Fibroblast of gingiva (primary cell): Measurements from ENCODE around the gene FCN1.
"Not testable (repeated sequence)": the region's sequence is repeated elsewhere in the genome, so short reads cannot be mapped to it uniquely, and the experiment has no call there.

Experiments
- DNase-seq: peaks from one replicate; pipeline ENCODE4 v3.0.0-alpha.2; 2011; ENCODE audit warnings: low read depth

The FCN1 gene

DNA sequence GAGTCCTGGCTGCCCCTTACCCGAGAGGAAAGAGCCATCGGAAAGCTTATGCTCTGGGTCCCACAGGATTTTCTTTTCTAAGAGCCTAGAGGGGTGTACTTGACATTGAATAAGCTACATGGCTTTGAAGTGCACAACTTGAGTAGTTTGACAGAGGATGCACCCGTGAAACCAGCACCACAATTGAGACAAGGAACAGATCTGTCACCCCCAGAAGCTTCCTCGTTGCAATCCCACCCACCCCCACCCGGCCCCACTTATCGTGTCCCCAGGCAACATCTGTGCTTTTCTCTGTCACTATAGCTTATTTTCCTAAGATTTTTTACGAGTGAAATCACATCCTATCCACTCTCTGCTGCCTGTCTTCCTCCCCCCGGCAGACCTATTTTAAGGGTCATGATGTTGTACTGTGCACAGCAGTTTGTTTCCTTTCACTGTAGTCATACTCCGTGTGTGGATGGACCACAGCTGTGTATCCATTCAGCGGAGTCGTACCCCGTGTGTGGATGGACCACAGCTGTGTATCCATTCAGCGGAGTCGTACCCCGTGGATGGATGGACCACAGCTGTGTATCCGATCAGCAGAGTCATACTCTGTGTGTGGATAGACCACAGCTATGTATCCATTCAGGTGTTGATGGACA, 45.9 kb downstream of the FCN1 start:
- DNase-seq = no peak

DNA sequence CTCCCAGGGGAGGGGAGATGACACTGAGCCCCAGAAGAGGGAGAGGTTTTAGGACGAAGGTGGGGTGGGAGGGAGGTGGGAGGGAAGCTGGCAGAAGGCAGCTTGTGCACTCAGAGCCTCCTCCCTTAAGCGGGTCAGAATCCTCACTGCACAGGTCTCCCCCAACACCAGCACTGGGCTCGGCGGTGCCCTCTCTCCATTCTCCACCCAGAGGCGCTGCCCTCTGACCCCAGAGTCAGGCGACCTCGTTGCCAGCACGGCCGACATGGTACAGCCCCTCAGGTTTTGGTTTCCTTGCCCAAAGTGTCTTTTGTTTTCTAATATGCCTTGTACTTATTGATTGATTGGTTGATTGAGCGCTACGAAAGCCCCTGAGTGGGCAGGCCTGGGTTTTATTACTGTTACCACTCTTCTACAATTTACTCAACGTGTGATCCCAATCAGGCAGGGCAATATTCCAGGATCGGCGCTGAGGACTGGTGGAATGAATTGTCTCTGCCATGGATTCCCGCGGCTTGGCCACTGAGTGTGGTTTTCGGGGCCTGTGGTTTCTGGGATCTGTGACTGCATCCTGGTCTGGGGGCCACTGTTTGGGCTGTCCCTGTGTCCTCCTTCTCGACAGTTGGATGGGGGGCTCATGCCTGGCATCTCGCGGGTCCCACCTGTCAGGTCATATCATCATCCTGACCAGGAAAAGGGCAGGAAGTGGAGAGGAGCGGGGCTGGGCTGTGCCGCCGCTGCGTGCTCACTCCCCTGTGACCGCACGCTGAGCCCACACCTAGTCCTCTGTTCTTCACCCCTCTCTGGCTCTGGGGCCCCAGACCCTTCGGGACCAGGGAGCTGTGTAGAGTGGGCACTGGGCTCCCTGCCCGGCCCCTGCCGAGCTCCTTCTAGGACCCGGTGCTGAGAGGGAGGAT, 46.7 kb downstream of the FCN1 start:
- DNase-seq = no peak

DNA sequence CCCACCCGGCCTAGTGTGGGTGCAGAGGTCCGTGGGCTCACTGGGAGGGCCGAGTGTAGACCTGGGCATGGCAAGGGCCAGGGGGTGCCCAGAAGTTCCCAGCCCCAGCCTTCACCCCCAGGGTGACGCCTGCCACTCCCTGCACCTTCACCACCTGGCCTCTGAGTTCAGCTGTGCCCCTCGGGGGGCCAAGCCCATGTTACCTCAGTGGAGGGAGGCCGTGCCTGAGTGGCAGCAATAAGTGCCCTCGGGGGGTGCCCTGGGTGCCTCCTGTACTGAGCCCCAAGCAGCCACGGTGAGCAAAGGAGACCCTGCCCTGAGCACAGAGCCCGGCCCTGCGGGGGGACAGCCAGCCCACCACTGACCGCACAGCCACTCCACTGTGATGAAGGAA, 47.4 kb downstream of the FCN1 start:
- no peak for DNase-seq

DNA sequence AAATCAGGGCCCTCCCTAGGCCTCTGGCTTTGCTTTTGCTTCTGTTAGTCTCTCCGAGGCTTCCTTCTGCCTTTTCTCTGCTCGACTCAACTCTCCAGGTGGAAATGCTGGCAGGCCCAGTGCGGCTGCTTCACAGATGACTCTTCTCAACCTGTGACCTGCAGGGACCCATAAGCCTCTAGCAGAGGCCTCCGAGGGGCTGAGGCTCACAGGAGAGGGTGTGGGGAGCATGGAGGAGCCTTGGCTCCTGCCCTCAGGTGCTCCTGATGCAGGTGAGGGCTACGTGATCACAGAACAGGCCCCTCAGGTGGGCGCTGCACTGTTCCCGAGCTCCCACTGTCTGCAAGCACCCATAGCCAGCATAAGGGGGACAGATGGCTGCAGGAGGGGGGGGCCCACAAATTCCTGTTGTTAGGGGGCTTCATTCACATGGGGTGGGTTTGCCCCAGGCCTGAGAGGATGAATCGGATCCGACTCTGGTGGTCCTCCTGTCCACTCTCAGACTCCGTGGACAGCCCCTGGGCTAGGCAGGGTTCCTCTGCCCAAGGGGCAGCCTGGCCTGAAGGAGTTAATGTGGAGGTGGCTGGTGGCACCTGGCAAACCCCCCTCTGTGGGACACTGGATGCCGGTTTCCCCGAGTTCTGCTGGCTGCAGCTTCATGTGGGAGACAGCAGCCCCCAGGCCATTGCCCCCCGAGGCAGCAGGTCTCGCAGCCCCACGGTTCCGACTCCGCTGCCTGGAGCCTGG, 48.0 kb downstream of the FCN1 start:
- no peak for DNase-seq

DNA sequence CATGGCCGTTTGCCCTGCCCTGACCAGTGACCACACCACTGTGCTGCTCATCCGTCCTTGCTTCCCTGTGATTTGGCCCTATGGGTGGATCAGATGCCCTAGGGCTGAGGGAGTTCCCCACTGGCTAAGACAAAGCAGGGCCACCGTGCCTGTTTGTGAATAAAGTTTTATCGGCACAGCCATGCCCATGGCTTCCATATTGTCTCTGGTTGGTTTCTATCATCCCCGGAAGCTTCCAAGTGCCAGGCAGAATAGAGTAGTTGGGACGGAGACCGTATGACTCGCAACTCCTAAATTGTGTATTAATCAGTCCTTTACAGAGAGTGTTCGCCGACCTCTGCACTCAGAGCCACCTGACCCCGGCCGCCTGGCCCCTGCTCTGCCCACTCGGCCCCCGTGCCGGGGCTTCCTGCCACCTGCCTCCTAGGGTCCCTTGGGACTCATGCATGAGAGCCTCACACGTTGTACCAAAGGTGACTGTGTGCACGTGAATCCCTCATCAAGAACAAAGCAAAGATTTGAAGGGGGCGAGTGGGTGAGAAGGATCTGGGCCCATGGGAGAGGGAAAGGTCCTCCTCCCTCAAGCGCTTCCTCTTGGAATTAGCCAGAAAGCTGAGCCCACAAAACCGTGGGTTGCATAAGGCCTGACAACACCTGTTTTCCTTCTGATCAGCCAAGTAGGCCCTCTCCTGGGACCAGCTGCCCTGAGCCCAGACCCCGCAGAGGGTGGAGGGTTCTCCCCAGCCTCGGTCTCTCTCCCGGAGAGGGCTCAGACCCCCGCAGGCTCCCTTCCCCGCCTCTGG, 48.8 kb downstream of the FCN1 start:
- DNase-seq = no peak

DNA sequence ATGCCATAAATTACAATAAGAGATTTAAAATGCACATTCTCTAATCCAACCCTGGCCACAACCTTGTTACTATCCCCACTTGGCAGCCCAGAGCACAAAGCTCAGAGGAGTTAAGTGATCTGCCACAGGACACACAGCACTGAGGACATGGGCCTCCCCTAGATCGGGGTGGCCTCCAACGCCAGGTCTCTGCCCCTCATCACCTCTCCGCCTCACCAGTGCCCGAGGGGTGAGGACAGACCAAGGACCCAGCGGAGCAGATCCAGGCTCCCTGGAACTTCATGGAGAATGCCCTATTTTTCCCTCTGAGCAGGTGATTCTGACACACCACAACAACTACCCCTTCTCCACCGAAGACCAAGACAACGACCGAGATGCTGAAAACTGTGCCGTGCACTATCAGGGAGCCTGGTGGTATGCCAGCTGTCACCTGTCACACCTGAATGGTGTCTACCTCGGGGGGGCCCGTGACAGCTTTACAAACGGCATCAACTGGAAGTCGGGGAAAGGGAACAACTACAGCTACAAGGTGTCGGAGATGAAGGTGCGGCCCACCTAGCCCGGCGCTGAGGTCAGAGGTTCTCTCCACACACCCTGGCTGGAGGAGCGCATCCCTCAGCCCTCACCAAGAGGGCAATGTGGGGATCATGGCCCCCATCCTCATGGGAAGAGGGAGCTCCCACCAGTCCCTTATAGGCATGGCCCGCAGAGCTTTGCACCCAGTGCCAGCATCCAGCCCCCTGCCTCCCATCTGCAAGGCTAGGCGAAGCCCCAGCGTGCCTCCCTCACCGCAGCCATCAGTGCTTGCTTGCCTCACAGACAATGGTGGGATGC, 49.6 kb downstream of the FCN1 start:
- no peak for DNase-seq

DNA sequence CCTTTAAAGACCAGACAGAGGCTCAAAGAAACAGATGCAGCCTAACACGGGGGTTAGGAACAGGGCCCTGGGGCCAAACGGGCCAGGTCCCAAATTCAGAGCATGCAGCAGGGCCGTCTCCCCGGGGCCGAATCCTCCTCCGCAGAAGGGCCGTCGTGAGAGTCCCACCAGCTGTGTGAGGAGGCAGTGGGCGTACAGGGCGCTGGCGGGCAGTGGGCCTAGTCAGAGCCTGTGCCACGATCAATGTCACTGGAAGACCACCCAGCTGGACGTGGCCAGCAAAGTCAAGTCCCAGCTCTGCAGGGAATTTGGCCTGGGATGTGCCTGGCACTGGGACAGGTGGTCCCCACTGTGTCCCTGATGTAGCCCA, 52.9 kb downstream of the FCN1 start:
- DNase-seq = no peak

DNA sequence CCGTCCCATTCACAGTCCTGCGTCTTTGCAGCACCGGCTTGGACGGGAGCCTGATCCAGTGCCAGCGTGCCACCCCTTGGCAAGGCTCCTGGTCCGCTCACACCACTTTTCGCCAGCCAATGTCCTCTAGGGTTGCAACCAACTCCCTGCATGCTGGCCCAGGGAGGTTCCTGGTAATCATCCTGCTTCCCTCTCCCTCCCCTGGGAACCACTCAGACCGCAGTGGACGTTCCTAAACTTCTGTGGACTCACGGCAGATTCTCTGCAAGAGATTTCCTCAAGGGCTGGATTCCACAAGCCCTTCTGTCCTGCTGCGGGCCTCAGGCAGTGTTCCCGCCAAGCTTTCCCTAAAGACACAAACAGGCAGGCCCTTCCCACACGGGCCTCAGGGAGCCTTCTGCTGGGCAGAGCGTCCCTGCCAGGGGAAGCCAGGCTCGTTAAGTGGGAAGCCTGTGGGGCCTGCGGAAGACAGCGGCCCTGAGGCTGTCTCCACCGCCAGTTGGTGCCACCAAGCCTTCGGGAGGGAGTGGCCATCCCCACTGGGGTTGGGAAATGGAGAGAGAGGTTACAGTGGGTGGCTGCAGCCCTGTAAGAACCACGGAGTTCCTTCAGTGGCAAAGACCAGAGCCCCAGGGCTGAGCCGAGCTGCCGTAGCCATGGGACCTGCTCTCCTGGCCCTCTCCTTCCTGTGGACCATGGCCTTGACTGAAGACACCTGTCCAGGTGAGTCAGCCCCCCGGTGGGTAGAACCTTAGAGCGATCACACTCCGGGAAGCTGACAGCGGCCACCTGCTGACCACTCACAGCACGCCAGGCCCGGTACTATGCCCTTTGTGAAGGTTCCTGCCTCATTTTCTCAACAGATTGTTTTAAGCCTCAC, 53.5 kb downstream of the FCN1 start:
- peak; percentile 96 for DNase-seq

DNA sequence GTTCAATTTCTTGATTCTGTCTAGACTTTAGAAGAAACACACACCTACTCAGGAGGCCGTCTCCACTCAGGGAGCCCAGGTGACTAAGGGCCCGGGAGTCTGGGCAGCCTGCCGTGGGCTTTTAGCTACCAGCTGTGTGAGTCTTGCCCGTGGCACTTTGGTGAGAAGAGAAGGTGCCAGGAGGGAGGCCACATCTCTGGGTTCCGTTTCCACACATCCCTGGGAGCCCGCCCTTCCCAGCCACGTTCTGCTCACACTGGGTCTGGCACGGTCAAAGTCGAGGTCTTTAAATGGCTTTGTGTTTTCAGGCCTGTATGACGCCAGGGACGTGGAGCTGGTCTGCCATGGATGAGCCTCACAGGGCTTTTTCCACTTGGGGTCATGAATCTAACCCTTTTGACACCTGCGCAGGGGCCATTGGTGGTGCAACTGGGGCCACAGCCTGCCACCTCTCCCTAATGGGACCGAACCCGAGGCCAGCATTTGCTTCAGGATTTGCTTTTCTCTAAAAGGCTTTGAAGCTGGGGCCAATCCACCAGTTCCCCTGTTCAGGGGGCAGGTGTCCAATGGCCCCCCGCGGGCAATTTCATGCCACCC, 54.3 kb downstream of the FCN1 start:
- DNase-seq = no peak

DNA sequence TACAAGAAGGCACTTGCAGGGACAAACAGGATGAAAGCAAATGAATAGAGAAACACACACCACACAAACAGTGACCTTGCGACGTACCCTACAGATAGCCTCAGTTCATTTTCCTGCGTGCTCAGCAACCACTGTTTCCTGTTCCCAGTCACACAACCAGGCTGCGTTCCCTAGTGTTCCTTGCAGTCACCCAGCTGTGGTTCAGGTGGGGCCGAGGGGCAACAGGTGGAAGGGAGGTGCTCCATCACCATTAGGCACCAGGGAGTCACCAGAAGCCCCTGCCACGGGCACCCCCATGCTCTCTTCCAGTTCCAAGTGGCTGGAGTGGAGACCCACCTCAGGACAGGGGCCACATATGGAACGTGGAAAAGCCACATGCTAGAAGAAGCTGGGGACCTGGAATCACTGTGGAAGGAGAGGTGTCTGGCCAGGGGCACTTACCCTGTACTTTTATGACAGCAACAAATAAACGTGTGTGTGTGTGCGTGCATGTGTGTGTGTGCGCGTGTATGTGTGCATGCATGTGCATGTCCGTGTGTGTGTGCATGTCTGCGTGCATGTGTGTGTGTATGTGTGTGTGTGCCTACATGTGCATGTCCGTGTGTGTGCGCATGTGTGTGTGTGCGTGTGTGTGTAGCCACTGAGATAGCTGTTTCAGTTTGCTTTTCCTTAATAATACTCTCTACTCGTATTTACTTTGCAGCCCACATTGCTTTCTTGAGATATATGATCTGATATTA, 55.9 kb downstream of the FCN1 start:
- DNase-seq = no peak

DNA sequence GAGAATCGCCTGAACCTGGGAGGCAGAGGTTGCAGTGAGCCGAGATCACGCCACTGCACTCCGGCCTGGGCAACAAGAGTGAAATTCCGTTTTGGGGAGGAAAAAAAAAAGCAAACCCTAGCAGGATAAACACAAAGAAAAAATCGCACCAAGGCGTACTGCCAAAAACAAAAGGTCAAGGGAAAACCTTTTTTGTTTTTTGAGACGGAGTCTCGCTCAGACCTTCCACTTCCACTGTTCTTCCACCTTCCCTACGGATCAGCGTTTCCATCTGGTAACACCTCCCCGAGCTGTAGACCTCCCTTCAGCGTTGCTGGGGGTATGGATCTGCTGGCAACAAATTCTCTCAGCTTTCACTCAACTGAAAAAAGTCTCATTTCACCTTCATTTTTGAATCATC, 57.2 kb downstream of the FCN1 start:
- no peak for DNase-seq

DNA sequence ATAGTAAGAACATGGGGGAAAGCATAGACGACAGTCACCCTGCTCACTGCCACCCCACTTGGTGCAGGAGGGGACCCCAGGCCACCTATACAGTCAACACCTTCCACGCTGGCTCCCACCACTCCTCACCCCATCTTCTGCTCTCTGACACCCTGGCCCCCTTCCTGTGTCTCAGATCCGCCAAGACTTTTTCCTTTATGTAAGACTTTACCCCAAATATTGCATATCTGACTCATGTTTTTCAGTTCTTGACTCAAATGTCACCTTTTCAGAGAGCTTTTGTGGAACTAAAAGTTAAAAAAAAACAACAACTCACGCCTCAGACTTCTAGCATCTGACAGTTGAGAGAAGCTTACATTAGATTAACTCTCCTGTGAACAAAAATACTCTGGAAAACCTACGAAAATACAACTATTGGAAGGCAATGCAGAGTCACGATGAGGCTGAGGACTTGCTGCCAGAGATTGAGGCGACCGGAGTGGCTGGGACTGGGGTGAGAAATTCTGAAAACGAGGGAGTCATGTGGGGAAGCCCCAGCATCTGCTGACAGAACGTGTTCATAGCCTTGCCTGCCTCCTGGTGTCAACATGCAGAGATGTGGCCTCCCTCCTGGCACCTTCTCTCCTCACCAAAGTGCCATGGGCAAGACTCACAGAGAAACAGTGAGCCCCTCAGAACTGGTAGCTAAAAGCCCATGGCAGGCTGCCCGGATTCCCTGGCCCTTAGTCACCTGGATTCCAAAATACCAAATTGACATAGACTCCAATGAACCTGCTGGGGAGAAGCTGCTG, 59.5 kb downstream of the FCN1 start:
- DNase-seq = no peak

DNA sequence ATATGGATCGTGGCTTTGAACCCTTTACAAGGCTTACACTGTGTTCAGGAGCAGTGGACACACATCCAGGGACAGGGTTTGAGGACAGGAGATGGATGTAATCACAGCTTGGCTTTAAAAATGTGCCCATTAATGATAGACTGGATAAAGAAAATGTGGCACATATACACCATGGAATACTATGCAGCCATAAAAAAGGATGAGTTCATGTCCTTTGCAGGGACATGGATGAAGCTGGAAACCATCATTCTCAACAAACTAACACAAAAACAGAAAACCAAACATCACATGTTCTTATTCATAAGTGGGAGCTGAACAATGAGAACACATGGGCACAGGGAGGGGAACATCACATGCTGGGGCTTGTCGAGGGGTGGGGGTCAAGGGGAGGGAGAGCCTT, 60.3 kb downstream of the FCN1 start:
- DNase-seq = not testable (repeated sequence)

DNA sequence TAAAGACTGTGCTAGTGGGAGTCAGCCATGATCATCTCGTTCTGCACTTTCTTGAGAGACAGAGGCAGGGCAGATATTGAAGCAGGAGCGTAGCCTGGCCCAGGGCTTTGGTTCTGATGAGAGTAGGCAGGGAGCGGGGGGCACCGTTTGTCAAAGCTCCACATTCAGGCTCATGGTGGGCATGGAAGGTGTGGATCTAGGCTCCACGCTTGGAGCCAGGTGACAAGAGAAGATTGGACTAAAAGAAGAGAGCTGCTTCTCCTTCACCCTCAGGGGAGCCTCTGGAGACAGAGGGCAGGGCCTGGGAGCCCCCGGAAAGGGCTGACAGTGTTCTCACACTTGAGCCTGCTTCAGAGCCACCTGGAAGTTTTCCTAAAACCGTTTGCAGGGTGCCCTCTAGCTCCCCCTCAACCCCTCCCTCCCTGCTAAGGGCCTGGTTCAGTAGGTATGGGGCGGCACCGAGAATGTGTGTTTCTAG, 61.8 kb downstream of the FCN1 start:
- no peak for DNase-seq
